IPS-11a (cell line): ENCODE results near the gene ACSF3.
"Not testable (repeated sequence)": the region's sequence is repeated elsewhere in the genome, so short reads cannot be mapped to it uniquely, and the experiment has no call there.

Experiments
- H3K4me3 ChIP-seq: one replicate; pipeline ENCODE4 v1.5.1; 2013; ENCODE audit warnings: low read depth, low read length, control low read depth

Gene ACSF3

GRCh38 chr16:89072548-89073130 lies 21.0 kb upstream of the ACSF3 start:
- no peak overlapping the region for H3K4me3 ChIP-seq

- no peak overlapping the region for H3K4me3 ChIP-seq
Observed at GRCh38 chr16:89073346-89074071, 20.1 kb upstream of the ACSF3 start.

DNA sequence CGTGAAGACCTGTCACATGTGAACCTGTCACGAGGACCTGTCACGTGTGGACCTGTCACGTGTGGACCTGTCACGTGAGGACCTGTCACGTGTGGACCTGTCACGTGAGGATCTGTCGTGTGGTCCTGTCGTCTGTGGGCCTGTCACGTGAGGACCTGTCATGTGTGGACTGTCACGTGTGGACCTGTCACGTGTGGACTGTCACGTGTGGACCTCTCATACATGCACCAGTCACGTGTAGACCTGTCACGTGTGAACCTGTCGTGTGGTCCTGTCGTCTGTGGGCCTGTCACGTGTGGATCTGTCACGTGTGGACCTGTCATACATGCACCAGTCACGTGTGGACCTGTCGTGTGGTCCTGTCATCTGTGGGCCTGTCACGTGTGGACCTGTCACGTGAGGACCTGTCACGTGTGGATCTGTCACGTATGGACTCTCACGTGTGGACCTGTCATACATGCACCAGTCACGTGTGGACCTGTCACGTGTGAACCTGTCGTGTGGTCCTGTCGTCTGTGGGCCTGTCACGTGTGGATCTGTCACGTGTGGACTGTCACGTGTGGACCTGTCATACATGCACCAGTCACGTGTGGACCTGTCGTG lies 19.5 kb upstream of the ACSF3 start:
- not testable (repeated sequence) for H3K4me3 ChIP-seq

DNA sequence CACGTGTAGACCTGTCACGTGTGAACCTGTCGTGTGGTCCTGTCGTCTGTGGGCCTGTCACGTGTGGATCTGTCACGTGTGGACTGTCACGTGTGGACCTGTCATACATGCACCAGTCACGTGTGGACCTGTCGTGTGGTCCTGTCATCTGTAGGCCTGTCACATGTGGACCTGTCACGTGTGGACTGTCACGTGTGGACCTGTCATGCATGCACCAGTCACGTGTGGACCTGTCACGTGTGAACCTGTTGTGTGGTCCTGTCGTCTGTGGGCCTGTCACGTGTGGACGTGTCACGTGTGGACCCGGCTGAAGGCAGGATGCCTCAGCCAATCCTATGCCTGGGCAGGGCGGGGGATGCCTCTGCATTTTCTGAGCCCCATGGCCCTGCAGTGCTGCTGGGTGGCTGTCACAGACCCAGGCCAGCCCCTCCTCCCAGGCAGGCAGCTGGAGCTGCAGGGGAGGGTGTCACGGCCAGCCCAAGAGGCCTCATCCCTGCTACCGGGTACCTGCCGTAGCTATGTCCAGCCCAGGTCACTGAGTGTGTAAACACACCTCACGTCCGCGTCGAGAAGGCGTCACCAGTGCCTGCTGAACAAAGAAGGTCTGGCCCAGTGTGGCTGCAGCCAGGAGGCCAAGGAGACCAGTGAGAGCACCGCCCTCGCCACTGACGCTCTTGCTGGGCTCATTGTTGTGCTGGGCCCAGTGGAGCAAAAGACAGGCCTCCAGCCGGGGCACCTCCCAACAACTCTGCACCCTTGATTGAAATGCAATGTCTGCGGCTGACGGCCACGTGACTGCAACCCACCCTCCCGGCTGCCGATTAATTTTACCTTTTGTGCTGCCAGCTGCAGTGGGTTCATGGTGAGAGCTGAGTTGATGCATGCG lies 18.6 kb upstream of the ACSF3 start:
- H3K4me3 ChIP-seq: no peak overlapping the region

- H3K4me3 ChIP-seq: no peak overlapping the region
Observed at GRCh38 chr16:89076159-89076558, 17.5 kb upstream of the ACSF3 start.

DNA sequence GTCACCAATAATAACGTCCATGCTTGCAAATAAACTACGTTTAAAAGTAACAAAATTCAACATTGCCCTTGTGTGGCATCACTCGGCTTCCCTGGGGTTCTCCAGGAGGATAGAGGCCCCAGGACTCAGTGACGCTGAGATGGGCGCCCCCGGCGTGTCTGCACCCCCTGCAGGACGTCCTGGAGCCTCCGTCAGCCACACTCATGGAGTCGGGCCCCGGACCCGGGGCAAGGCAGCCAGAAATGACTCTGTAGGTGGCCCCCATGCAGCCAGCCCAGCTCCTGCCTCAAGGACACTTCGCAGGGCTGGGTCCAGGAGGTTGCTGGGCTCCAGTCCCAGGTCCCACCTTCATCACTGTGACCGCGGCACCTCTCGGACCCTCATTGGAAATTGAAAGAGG lies 16.6 kb upstream of the ACSF3 start:
- no peak overlapping the region for H3K4me3 ChIP-seq

GRCh38 chr16:89078172-89078571 lies 15.5 kb upstream of the ACSF3 start:
- no peak overlapping the region for H3K4me3 ChIP-seq

DNA sequence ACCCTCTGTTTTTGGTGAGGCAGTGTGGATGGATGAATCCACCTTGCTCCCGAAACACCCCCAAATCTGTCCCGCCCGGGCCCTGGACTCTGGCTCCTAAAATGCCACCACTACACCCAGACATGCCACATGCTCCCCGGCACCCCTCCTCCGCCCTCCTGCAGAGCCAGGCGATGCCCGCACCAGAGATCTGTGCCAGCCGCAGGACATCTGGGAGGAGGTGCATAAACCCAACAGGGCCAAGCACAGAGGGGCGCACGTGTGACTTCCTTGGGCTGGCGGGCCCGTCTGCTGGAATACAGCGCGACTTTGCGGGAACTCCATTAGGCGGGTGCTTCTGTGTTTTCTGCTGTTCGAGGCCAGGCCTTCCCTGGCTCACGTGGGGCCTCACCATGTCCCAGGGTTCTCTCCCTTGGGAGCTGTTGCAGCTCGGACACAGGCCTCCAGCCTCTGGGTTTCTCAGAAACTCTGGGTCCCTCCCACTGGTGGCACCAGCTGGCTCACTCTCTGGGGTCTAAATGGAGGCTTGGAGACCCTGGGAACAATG lies 14.1 kb upstream of the ACSF3 start:
- H3K4me3 ChIP-seq: no peak overlapping the region

GRCh38 chr16:89080196-89080853 lies 13.3 kb upstream of the ACSF3 start:
- H3K4me3 ChIP-seq: no peak overlapping the region

GRCh38 chr16:89081556-89081955 lies 12.1 kb upstream of the ACSF3 start:
- H3K4me3 ChIP-seq: no peak overlapping the region

DNA sequence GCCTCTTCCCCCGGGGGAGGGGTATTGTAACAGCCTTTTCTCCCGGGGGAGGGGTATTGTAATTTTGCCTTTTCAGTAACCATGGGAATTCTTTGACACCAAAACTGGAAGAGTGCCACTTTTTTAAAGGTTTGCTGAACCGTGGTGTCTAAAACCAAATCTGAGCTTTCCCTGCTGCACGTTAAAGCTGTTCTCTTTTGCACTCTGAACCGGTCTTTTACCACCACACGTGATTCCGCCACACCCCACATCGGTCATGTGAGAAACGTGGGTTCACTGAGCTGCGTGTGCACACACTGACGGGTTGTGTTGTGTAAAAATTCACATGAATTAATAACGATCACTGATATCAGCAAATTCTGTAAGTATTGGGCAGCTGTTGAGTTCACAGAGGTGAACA lies 9.2 kb upstream of the ACSF3 start:
- H3K4me3 ChIP-seq: no peak overlapping the region

GRCh38 chr16:89084814-89085612 lies 8.6 kb upstream of the ACSF3 start:
- H3K4me3 ChIP-seq: no peak overlapping the region

DNA sequence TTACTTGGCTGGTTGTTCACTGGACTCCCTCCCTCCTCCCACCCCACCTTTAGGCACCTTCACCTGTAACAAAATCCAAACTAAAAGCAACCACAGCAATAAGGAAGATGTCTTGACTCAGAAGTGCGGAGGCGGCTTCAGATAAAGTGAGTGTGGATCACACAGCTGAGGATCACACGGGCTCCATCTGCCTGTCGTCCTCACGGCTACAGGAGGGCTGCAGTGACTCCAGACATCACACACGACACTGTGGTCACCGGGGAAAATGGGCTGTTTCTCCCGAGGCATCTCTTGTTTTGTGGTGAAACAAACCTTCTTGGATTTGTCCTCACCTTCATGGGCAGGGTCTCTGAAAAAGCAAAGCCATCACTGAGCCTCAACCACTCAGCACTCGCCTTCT lies 7.9 kb upstream of the ACSF3 start:
- no peak overlapping the region for H3K4me3 ChIP-seq

DNA sequence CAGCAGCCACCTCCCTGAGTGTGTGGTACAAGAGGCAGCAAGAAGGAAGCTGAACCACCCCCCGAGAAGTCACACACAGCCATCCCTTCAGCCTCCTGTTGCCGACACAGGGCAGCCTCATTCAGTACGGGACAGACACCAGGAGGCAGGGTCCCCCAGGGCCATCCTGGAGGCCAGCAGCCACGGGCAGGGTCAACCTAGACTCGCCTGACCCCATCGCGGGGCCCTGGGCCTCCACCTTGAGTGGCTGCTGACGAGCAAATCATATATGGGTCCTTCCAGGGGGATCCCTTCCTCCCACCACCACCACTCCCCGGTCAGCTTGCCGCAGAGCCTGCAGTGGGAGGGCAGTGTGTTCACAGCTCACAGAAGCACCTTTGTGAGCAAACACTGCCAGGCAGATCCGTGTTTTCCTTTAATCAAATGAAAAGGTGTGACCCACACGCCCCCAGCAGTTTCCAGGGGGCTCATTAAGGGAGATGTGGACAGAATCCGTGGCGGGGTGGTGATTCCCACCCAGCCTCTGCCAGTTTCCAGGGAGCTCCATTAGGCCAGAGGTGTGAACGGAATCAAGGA lies 5.6 kb upstream of the ACSF3 start:
- H3K4me3 ChIP-seq: no peak overlapping the region

GRCh38 chr16:89089120-89089519 lies 4.5 kb upstream of the ACSF3 start:
- H3K4me3 ChIP-seq: no peak overlapping the region

GRCh38 chr16:89090182-89090630 lies 3.4 kb upstream of the ACSF3 start:
- no peak overlapping the region for H3K4me3 ChIP-seq

DNA sequence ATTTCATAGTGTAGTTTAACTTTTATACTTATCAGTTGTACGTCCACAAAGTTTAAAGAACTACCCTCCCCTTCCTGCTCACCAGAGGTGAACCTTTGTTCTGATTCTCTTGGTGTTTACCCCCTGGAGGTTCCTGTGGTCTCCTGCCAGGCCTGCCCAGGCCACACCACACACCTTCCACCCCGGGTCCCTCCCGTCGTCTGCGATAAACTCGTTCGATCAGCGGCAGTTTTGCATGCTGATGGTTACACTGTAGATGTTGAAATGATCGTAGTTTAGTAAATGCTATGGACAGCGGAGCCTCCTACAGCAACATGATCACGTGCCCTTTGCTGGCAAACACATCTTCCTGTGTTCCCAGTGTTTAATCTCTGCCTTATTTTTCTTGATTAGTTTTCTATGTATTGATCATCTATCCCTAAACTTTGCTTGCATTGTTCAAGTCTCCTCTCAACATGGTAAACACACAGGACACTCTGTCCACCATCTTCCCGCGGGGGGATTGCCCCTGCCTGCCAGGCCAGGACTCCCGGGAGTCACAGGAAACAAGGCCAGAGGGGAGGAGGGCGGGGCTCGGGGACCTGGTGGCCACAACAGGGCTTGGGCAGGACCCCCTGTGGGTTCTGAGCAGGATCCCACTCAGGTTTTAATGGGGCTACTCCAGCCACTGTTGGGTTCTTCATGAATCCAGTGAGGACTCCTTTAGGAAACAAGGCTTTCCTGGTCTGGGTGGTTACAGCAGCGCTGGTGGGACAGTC lies 2.8 kb upstream of the ACSF3 start:
- H3K4me3 ChIP-seq: no peak overlapping the region

DNA sequence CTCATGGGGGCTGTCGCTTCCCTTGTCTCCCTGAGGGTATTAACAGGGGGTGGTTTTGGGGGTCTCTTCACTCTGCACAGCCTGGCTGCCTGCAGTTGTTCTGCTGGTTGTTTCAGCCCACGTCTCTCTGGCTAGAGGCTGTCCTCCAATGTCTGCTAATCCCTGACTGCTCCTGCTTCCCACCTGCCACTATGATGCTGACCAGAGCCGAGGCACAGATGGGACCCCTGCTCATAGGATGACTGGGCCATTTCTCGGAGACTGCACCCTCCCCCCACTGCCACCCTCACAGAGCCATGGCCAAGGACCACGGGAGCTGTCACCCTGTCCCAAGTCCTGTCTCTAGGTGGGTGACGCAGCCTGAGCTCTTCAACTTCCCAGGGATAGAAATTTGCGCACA lies 1.6 kb upstream of the ACSF3 start:
- H3K4me3 ChIP-seq: no peak overlapping the region

- H3K4me3 ChIP-seq: peak overlapping the region; percentile 85
Observed at GRCh38 chr16:89093252-89093601, 425 bp upstream of the ACSF3 start.
